ENCODE data around the gene DOK5.

Gene DOK5

GRCh38 chr20:54556406-54556805, 81.0 kb downstream of the DOK5 start:
- TF ChIP-seq CTCF (IDR thresholded peaks at IDR 0.05; ENCODE audit: extremely low read depth, missing control alignments): no peak
- no peak for DNase-seq (ENCODE audit: low spot score)

GRCh38 chr20:54557806-54558590, 82.6 kb downstream of the DOK5 start:
- DNase-seq (ENCODE audit: low spot score): no peak
- TF ChIP-seq CTCF (IDR thresholded peaks at IDR 0.05; ENCODE audit: extremely low read depth, missing control alignments): no peak

- no peak for DNase-seq (ENCODE audit: low spot score)
- no peak for TF ChIP-seq CTCF (IDR thresholded peaks at IDR 0.05; ENCODE audit: extremely low read depth, missing control alignments)
These were observed 84.5 kb downstream of the DOK5 start for GRCh38 chr20:54559890-54560289.

GRCh38 chr20:54560357-54560756, 85.0 kb downstream of the DOK5 start:
- no peak for TF ChIP-seq CTCF (IDR thresholded peaks at IDR 0.05; ENCODE audit: extremely low read depth, missing control alignments)
- DNase-seq (ENCODE audit: low spot score): no peak

GRCh38 chr20:54565255-54565654, 89.9 kb downstream of the DOK5 start:
- no peak for TF ChIP-seq CTCF (IDR thresholded peaks at IDR 0.05; ENCODE audit: extremely low read depth, missing control alignments)
- DNase-seq (ENCODE audit: low spot score): no peak

DNA sequence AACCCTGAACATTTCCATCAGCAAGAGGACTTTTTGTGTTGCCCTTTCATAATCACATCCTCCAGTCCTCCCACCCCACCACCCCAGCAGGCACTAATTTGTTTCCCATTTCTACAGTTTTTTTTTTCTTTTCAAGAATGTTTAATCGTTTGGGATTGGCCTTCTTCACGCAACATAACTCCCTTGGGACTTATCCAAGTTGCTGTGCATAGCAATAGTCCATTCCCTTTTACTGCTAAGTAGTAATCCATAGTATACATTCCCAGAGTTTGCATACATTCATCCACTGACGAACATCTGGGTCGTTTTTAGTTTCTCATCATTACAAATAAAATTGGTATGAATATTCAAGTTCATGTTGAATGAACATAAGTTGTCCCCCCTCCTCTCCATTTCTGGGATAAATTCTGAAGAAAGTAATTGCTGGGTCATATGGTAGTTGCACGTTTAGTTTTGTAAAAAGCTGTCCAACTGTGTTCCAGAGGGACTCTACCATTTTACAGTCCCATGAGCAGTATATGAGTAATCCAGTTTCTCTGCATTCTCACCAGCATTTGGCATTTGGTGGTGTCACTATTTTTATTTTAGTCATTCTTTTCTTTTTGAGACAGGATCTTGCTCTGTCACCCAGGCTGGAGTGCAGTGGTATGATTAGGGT, 90.8 kb downstream of the DOK5 start:
- TF ChIP-seq CTCF (IDR thresholded peaks at IDR 0.05; ENCODE audit: extremely low read depth, missing control alignments): no peak
- DNase-seq (ENCODE audit: low spot score): no peak

- TF ChIP-seq CTCF (IDR thresholded peaks at IDR 0.05; ENCODE audit: extremely low read depth, missing control alignments): no peak
- no peak for DNase-seq (ENCODE audit: low spot score)
These were observed 95.2 kb downstream of the DOK5 start for GRCh38 chr20:54570561-54570960.

Measured in GM20000 (cell line).